Inferior parietal cortex (tissue), 1 donor: Measurements from ENCODE around the gene PIK3R6.

ENCODE experiments used
- DNase-seq: peaks from one replicate; pipeline ENCODE4 v3.0.0-alpha.2; 2016; ENCODE audit errors: extremely low spot score

PIK3R6 gene

DNA sequence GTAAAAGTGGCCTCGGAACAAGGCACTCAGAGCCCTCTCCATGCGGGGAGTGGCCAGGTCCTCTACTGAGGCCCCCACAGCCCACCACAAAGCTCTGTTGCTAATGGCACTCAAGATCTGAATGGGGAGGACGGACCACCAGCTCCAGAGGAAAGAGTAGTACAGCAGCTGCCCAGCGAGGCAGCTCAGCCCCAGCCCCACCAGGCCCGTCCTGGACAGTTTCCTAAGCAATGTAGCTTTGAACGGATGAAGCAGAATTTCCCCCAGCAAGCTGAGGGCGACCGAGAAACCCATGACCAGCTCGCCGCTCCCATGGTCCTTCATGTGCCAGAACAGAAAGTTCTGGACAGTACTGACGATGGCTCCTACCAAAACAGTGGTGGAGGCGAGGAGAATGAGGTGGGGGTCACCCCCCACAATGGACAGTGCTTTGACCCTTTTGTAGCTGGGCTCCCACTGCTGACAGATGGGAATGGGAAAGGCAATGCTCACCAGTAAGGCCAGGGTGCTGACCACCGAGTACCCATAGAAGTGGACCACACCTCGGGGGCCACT lies 69.8 kb downstream of the PIK3R6 start:
- no peak for DNase-seq

- no peak for DNase-seq
Observed at GRCh38 chr17:8794636-8795035, 72.8 kb downstream of the PIK3R6 start.

DNA sequence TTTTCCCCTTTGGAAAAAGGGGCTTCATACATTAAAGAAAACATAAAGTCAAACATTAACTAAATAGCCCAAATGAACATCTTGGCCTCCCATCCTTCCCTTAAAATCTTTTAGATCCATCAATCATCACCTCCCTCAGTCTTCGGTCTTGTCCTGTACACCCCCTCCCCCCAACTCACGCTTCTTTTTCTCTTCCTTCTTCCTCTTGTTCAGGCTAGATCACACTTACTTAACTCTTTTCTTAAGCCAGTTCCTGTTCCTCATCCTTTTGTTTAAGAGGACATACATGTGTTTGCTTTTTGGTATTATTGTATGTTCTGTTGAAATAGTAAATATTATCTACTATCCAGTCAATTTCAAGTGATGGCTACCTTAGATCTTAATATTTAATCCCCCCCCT lies 73.8 kb downstream of the PIK3R6 start:
- DNase-seq: no peak

GRCh38 chr17:8792646-8793045 lies 74.8 kb downstream of the PIK3R6 start:
- no peak for DNase-seq

DNA sequence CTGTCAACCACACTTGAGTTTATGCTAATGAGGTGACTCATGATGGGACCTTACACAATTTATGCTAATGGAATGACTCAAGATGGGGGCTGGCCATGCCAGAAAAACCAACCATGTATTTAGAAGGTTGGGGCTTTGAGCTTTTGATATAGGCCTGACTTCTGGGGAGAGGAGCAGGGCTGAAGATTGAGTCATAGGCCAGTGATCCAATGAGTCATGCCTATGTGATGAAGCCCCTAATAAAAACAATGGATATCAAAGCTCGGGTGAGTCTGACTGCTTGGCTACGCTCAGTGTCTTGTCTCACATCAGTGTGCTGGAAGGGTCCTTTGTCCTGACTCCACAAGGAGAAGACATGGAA lies 75.6 kb downstream of the PIK3R6 start:
- no peak for DNase-seq

DNA sequence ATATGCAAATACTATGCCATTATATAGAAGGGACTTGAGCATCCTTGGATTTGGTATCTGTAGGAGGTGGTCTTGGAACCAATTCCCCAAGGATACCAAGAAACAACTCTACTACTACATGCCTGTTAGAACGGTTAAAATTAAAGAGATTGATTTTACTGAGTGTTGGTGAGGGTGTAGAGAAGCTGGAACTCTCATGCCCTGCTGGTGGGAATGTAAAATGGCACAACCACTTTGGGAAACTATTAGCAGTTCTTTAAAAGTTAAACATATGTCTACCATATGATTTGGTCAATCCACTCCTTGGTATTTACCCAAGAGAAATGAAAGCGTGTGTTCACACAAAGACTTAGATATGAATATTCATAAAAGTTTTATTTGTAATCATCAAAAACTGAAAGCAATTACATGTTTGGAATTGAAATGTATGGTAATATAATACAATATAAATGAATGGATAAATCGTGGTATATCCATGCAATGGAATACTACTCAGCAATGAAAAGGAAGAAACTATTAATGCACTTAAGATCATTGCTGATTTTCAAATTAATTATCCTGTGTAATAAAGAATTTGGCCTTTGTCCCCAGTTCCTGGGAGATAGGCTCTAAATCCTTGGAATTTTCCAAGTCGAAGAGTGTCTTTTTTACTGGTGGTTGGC lies 76.1 kb downstream of the PIK3R6 start:
- no peak for DNase-seq

GRCh38 chr17:8789743-8790142 lies 77.7 kb downstream of the PIK3R6 start:
- no peak for DNase-seq

- DNase-seq: no peak
Observed at GRCh38 chr17:8788998-8789397, 78.5 kb downstream of the PIK3R6 start.

DNA sequence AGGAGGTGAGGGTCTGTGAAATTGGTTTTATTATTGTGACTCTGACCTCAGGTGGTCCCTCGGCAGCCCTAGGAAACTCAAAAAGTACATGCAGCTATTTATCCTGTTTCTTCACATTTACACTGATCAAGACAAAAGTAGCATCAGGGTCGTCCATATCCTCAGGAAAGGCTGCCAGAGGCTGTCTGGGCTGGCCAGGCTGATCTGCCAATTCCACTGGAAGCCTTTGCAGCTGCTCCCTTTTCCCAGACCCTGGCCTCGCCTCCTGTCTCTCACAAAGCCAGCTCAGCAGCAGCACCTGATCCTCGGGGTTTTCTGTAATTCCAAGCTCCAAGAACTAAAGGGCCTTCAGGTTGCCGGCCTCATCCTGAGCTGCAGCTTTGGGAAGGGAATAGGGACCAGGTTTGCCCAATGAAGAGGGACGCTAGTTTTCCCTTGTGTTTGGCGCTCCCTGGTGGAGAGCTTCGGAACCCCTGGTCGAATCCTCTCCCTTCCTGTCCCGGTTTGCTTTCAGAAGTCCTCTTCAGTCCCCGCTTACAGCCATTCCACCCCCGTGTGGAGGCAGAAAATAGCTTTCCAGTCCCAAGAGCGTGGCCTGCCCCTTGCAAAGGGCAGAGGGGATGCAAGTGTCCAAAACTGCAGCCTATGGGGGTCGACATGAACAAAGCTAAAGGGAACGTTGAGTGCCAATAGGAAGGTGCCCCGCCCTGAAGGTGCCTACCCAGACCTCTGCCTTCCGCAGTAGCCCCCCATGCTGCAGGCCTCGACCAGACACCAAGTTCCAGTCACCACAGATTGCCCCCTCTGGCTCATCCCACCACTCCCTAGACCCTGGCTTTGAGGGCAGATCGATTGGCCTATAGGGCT lies 81.7 kb downstream of the PIK3R6 start:
- peak; percentile 76 for DNase-seq

DNA sequence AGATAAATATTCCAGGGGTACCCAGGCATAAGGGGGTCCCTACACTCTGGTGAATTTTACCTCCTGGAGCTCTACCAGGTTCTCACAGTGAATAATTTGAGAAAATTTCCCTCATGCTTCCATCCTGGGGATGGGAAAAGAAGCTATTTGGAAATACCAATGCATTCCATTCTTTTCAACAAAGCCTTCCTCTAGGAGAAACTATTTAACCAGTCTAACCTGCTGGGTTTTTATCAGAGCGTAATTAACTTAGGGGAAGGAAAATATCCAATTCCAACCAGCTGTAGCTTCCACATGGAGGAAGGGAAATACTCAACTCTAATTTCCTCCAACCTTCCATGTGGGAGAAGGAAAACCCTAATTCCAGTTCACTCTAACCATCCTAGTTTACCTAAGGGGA lies 85.3 kb downstream of the PIK3R6 start:
- no peak for DNase-seq

DNA sequence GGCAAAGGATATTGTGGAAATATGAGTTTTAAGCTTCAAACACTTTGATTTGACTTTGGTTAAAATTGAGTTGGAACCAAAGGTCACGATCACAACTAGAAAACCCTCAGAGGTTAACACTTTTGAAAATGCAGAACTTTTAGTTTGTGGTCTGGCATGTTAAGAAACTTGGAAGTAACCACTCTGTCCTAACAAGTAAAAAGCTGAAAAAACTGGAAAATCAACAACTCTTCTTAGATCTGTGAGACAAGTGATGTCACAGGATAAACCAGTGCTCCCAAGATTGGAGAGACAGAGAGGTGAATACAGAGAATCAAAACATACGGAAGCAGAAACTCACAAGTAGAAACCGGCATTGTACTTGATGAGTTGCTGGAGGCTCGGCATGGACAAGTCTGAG lies 85.7 kb downstream of the PIK3R6 start:
- no peak for DNase-seq

DNA sequence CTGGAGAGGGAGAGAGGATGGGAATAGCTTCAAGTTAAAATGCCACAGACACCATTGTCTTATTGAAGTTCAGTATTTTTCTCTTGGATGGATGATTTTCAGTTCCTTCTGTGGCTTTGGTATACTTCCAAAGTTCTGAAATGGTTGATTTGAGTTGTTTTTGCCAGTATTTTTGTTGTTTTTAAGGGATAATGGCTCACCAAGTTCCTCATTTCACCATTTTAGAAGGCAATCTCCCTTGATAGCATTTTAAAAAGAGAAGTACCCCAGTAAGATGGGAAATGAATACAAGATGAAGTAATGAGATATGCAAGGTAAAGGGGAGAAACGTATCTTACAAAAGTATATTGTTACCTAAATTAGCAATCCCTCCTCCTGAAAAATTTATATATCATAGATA lies 90.6 kb downstream of the PIK3R6 start:
- no peak for DNase-seq

DNA sequence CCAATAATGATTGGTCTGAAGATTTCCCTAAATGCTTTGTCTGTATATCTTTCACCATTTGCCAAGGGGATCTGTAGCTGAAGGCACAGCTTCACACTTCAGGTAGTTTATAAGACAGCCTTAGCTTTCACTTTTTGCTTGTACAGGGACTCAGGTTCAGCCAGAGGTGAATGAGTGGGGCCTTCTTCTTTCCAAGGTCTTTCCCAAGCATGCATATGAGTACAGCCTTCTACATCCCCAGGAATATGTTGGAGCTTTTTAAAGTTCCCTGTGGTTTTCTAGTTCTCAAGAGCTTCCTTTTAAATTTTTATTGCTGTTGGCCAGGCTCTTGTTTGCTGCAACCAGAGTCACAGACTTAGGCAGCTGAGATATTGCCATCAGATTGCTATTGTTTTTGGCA lies 91.2 kb downstream of the PIK3R6 start:
- no peak for DNase-seq

- no peak for DNase-seq
Observed at GRCh38 chr17:8766731-8767130, 100.7 kb downstream of the PIK3R6 start.

DNA sequence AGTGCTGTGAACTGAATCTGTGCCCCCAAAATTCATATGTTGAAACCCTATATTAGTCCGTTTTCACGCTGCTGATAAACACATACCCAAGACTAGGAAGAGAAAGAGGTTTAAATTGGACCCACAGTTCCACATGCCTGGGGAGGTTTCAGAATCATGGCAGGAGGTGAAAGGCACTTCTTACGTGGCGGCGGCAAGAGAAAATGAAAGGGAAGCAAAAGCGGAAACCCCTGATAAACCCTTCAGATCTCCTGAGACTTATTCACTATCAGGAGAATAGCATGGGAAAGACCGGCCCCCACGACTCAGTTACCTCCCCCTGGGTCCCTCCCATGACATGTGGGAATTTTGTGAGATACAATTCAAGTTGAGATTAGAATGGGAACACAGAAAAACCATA lies 105.5 kb downstream of the PIK3R6 start:
- DNase-seq: no peak

DNA sequence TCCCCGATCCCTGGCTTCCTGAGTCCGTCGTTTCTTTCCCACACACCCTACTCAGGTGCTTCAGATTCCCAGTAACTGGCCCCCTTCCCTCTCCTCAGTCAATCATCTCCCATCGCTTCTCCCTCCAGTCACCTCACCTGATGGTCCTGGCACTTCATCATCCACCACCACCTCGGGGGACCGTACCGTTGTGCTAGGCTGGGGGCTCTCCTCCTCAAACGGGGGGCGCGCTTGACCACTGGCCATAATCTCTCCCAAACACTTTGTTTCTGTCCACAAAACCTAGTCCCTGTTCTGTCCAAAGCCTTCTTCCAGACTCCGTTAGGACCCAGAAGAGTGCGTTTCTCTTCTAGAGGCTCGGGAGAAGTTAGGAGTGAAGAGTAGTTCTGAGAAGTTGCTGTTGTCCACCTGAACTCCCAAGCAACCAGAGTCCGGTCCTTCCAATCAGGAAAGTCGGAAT lies 109.3 kb downstream of the PIK3R6 start, which contains the start of gene SPDYE4:
SPDYE4 (minus strand) TSS at position 410 of the 460 bp plus-strand sequence; CDS start at position 246, 164 bp downstream.
- no peak for DNase-seq

GRCh38 chr17:8757189-8757588 lies 110.3 kb downstream of the PIK3R6 start:
- DNase-seq: no peak

DNA sequence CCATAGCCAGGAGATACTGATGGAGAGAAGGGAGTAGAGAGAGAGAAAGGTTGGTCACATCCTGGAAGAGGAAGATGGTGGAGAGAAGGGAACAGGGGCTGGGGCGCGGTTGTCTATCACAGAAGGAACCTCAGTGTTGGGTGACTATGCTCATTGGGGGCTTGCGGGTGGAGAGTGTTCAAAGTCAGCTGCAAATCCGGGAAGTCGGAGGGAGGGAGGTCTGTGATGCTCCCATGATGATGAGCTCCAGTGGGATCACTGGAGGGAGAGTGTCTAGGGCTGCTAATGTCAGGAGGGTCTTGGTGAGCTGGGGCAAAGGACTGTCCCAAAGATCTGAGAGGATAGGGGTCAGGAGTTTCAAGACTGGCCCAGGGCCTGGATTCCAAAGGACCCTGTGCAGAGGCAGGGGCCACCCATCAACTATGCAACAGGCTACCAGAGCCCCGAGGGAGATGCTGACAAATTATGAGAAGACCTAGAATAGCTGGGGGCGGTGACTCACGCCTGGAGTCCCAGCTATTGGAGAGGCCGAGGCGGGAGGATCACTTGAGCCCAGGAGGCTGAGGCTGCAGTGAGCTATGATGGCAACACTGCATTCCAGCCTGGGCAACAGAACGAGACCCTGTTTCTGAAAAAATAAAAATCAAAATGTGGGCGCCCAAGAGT lies 111.8 kb downstream of the PIK3R6 start:
- DNase-seq: no peak

DNA sequence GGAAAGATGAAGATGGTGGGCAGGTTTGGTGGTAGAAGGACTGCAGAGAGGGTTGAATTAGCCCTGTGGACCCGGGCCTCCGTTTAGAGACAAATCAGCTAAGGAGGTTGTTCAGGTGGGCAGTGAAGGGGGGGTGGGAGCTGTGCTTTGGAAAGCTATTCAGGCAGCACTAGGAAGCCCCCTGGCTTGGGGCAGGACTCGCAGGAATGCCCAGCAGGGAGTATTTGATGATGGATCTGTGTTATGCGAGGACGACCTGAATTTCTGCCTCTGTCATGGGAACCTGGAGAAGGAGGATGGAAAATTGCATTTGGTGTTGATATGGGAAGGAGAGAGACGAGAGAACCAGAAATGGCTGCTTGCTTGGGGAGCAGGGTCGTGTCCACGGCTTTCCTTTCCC lies 112.6 kb downstream of the PIK3R6 start:
- DNase-seq: no peak

- no peak for DNase-seq
Observed at GRCh38 chr17:8753976-8754440, 113.5 kb downstream of the PIK3R6 start.

GRCh38 chr17:8753136-8753975 lies 114.1 kb downstream of the PIK3R6 start:
- no peak for DNase-seq
